H1 (cell line): Measurements from ENCODE around the gene UNC5B. TPM values are rescaled to one million over a fixed set of nuclear protein-coding genes. Genes with fewer than 3 reads are reported as not detected.

Experiments used
- CTCF ChIA-PET: fragments of 300-600 bp; sonication (Branson Sonifier 250); formaldehyde crosslinking; loops from one replicate; lab custom pipeline; 2021; ENCODE audit not compliant: partially characterized antibody; lab: Charles Lee
- POLR2A ChIA-PET: fragments of 300-600 bp; sonication (Branson Sonifier 250); formaldehyde crosslinking; loops from one replicate; lab custom pipeline; 2021; ENCODE audit warnings: inconsistent platforms; ENCODE audit not compliant: partially characterized antibody; lab: Charles Lee
- DNase-seq, 2 experiments: peaks; one replicate each; pipeline versions ENCODE4 v3.0.0 to v3.0.0-alpha.2; 2010 to 2022; ENCODE audit warnings: low spot score in 2 of 2, low read depth in 1 of 2, mixed read lengths in 1 of 2
- FAIRE-seq: peaks from 2 replicates; lab custom pipeline; 2011; peaks lifted over from hg19 to GRCh38; lab: Jason Lieb, UNC
- H2AFZ ChIP-seq: 2 replicates; pipeline ENCODE4 v1.8.1; 2012; ENCODE audit warnings: low read length, inconsistent platforms
- H2AK5ac ChIP-seq: 2 replicates; pipeline ENCODE4 v1.6.1; 2013; ENCODE audit warnings: low read depth, low read length
- H2BK120ac ChIP-seq: replicated peaks from 2 replicates; pipeline ENCODE3; 2013; ENCODE audit warnings: low read depth, low read length, inconsistent platforms
- H2BK12ac ChIP-seq: 2 replicates; pipeline ENCODE4 v1.6.1; 2013; ENCODE audit warnings: low read depth, low read length
- H2BK15ac ChIP-seq: 2 replicates; pipeline ENCODE4 v1.6.1; 2013; ENCODE audit warnings: low read length
- H2BK20ac ChIP-seq: 2 replicates; pipeline ENCODE4 v1.6.1; 2013; ENCODE audit warnings: low read length
- H2BK5ac ChIP-seq: 2 replicates; pipeline ENCODE4 v1.6.1; 2013; ENCODE audit warnings: low read depth, low read length
- H3K14ac ChIP-seq: 2 replicates; pipeline ENCODE4 v1.6.1; 2013; ENCODE audit warnings: inconsistent platforms; ENCODE audit not compliant: insufficient read length
- H3K18ac ChIP-seq: 2 replicates; pipeline ENCODE4 v1.6.1; 2013; ENCODE audit warnings: low read length; ENCODE audit errors: extremely low read depth
- H3K23ac ChIP-seq: 2 replicates; pipeline ENCODE4 v1.6.1; 2013; ENCODE audit warnings: inconsistent platforms; ENCODE audit not compliant: insufficient read length
- H3K23me2 ChIP-seq: 2 replicates; pipeline ENCODE4 v1.6.1; 2013; ENCODE audit warnings: low read depth, low read length
- H3K27ac ChIP-seq: 2 replicates; pipeline ENCODE4 v1.6.1; 2011; ENCODE audit warnings: low read depth, low read length, inconsistent platforms
- H3K27me3 ChIP-seq, 4 experiments: replicated peaks in 1 of 4; 1 replicate in 1 of 4; 2 replicates in 3 of 4; pipeline versions ENCODE4 v1.6.1 to v1.8.1; 2011 to 2013; ENCODE audit warnings: low read length in 3 of 4, mild to moderate bottlenecking in 3 of 4, inconsistent platforms in 2 of 4, mixed read lengths in 2 of 4, moderate library complexity in 1 of 4; ENCODE audit not compliant: control insufficient read depth in 3 of 4, insufficient read depth in 3 of 4; ENCODE audit errors: extremely low read depth in 1 of 4
- H3K36me3 ChIP-seq, 4 experiments: 2 replicates each; pipeline versions ENCODE4 v1.6.1 to v1.8.1; 2011 to 2013; ENCODE audit warnings: mild to moderate bottlenecking in 4 of 4, low read length in 3 of 4, moderate library complexity in 2 of 4, control low read depth in 1 of 4, inconsistent platforms in 1 of 4; ENCODE audit not compliant: insufficient read depth in 4 of 4, control insufficient read depth in 2 of 4
- H3K4ac ChIP-seq: replicated peaks from 2 replicates; pipeline ENCODE3; 2013; ENCODE audit warnings: low read length, low read depth, mixed read lengths, inconsistent platforms; ENCODE audit not compliant: insufficient read length
- H3K4me1 ChIP-seq, 4 experiments: replicated peaks in 1 of 4; 1 replicate in 1 of 4; 2 replicates in 3 of 4; pipeline versions ENCODE4 v1.6.1 to v1.8.1; 2011 to 2013; ENCODE audit warnings: low read length in 3 of 4, inconsistent platforms in 2 of 4, mixed read lengths in 1 of 4; ENCODE audit not compliant: insufficient read depth in 4 of 4, control insufficient read depth in 3 of 4
- H3K4me2 ChIP-seq, 2 experiments: 2 replicates each; pipeline versions ENCODE4 v1.6.1 to v1.8.1; 2011 to 2013; ENCODE audit warnings: low read depth in 2 of 2, low read length in 2 of 2, control low read depth in 1 of 2, inconsistent platforms in 1 of 2, mild to moderate bottlenecking in 1 of 2; ENCODE audit not compliant: insufficient read depth in 1 of 2
- H3K4me3 ChIP-seq, 4 experiments: fragments of 200-600, 300-600 bp in 1 of 4; sonication (generic), shearing (Covaris generic), sonication (Bioruptor Twin) in 1 of 4; 2 replicates each; pipeline versions ENCODE4 v1.5.1 to v1.8.1; 2011 to 2016; ENCODE audit warnings: low read length in 4 of 4, low read depth in 3 of 4, control low read depth in 2 of 4, inconsistent platforms in 2 of 4, mild to moderate bottlenecking in 2 of 4, mixed read lengths in 1 of 4, moderate library complexity in 1 of 4; ENCODE audit not compliant: insufficient read depth in 2 of 4; ENCODE audit errors: extremely low read depth in 1 of 4
- H3K56ac ChIP-seq: replicated peaks from 2 replicates; pipeline ENCODE3; 2013; ENCODE audit warnings: low read depth, mild to moderate bottlenecking, mixed read lengths, low read length, inconsistent platforms; ENCODE audit not compliant: insufficient read length
- H3K79me1 ChIP-seq: 2 replicates; pipeline ENCODE4 v1.6.1; 2013; ENCODE audit warnings: low read depth, low read length, control low read depth
- H3K79me2 ChIP-seq, 2 experiments: 2 replicates each; pipeline versions ENCODE4 v1.6.1 to v1.8.1; 2012 to 2013; ENCODE audit warnings: low read length in 2 of 2, mild to moderate bottlenecking in 2 of 2, inconsistent platforms in 1 of 2; ENCODE audit not compliant: insufficient read depth in 2 of 2, control insufficient read depth in 1 of 2
- H3K9ac ChIP-seq, 4 experiments: replicated peaks in 1 of 4; 1 replicate in 1 of 4; 2 replicates in 3 of 4; pipeline versions ENCODE4 v1.6.1 to v1.8.1; 2011 to 2013; ENCODE audit warnings: low read depth in 3 of 4, low read length in 3 of 4, control low read depth in 2 of 4, mild to moderate bottlenecking in 2 of 4, moderate library complexity in 2 of 4, inconsistent platforms in 1 of 4; ENCODE audit errors: extremely low read depth in 1 of 4
- H3K9me3 ChIP-seq, 2 experiments: 2 replicates each; pipeline versions ENCODE4 v1.6.1 to v1.8.1; 2012 to 2013; ENCODE audit warnings: mild to moderate bottlenecking in 2 of 2, moderate library complexity in 2 of 2, control low read depth in 1 of 2, inconsistent platforms in 1 of 2, low read depth in 1 of 2, low read length in 1 of 2, mixed read lengths in 1 of 2; ENCODE audit not compliant: insufficient read depth in 2 of 2
- H4K20me1 ChIP-seq, 2 experiments: replicated peaks in 1 of 2; 2 replicates each; pipeline versions ENCODE3 to v1.8.1; 2011 to 2013; ENCODE audit warnings: inconsistent platforms in 2 of 2, low read length in 2 of 2, mild to moderate bottlenecking in 1 of 2; ENCODE audit not compliant: insufficient read depth in 2 of 2, control insufficient read depth in 1 of 2
- H4K5ac ChIP-seq: 2 replicates; pipeline ENCODE4 v1.6.1; 2013; ENCODE audit warnings: low read length, low read depth, mixed read lengths, inconsistent platforms; ENCODE audit not compliant: insufficient read length
- H4K8ac ChIP-seq: 2 replicates; pipeline ENCODE4 v1.8.0; 2013; ENCODE audit warnings: mild to moderate bottlenecking, moderate library complexity, low read length, inconsistent platforms; ENCODE audit not compliant: insufficient read depth; ENCODE audit errors: extremely low read depth
- H4K91ac ChIP-seq: replicated peaks from 2 replicates; pipeline ENCODE3; 2013; ENCODE audit warnings: low read length, mixed read lengths, inconsistent platforms; ENCODE audit not compliant: insufficient read length
- MAX ChIP-seq: IDR thresholded peaks from 2 replicates; pipeline ENCODE4 v1.6.1; 2012; ENCODE audit warnings: inconsistent platforms
- WGBS, 2 experiments: shearing (Covaris generic) in 1 of 2; methylation state at CpG; one replicate each; pipeline versions ENCODE4 v1.1.6 to v1.1.7; 2013 to 2015; ENCODE audit warnings: low lambda C conversion rate in 2 of 2, mixed read lengths in 2 of 2, inconsistent platforms in 1 of 2, low coverage in 1 of 2, missing lambda C conversion rate in 1 of 2; ENCODE audit not compliant: insufficient replicate concordance in 2 of 2, insufficient coverage in 1 of 2, insufficient read length in 1 of 2; ENCODE audit errors: extremely low coverage in 1 of 2, missing lambda C conversion rate in 1 of 2; 5-methylcytosine and 5-hydroxymethylcytosine counted together
- polyA plus RNA-seq, 7 experiments: library from polyadenylated mRNA; depleted of rRNA in 3 of 7; stranded (reverse) in 5 of 7; unstranded in 2 of 7; fragments of >200 nt in 5 of 7; fragments of 200-250 nt in 2 of 7; gene quantifications; 1 replicate in 5 of 7; 2 replicates in 1 of 7; 4 replicates in 1 of 7; pipeline versions ENCODE4 v1.2.1 to v1.2.3, GENCODE V29; 2011 to 2013; ENCODE audit warnings: missing spikeins in 2 of 7, mixed read lengths in 2 of 7
- total RNA-seq: library from RNA; stranded (reverse); fragmentation: NEBNext Ultra II Directional; extraction: Animal tissue kit (Norgen Biotek cat#: 25700); gene quantifications from 2 replicates; pipeline ENCODE4 v1.2.1, GENCODE V29; 2021

The UNC5B gene
- total and polyA plus RNA-seq, 2 of the 8 experiments (the other 6 are each of a cell fraction or from before 2014, with no cell fraction given) = 27.9 to 31.8 TPM

GRCh38 chr10:71285986-71286385, 73.6 kb downstream of the UNC5B start:
- POLR2A ChIA-PET = no interaction called here
- CTCF ChIA-PET = interaction anchor here (0.8 to 11.2 kb wide), 25 partner anchors 8 to 385 kb away, joined by 3 to 175 read pairs (median 5); partner anchors contain the start of gene UNC5B
- H3K9ac ChIP-seq = no peak overlapping the region

More at GRCh38 chr10:71285986-71286385, 73.6 kb downstream of the UNC5B start:
- H3K27me3 ChIP-seq = no peaks in the 10 kb centered on the region
- H2AK5ac ChIP-seq = no peak overlapping the region
- TF ChIP-seq MAX = no peak
- H3K23ac ChIP-seq = no peak overlapping the region
- H4K8ac ChIP-seq = no peak overlapping the region
- H3K36me3 ChIP-seq = peaks cover 4 to 25% (median 14%) of the 10 kb centered on the region in 4 experiments; a peak in 6 of 8 replicates
- H3K4ac ChIP-seq = no peak overlapping the region
- no peak overlapping the region for H2BK15ac ChIP-seq
- no peak overlapping the region for H4K5ac ChIP-seq
- no peaks in the 10 kb centered on the region for H3K23me2 ChIP-seq
- FAIRE-seq (no peak), DNase-seq (no peak)
- H3K4me1 ChIP-seq = no peaks in the 10 kb centered on the region
- H4K20me1 ChIP-seq = peaks cover 2 to 11% of the 10 kb centered on the region in 2 experiments
- H3K79me2 ChIP-seq = no peaks in the 10 kb centered on the region
- no peak overlapping the region for H3K4me2 ChIP-seq
- H3K14ac ChIP-seq = no peak overlapping the region
- H3K18ac ChIP-seq = no peak overlapping the region
- H3K27ac ChIP-seq = no peak overlapping the region
- H2BK5ac ChIP-seq = no peak overlapping the region
- no peak overlapping the region for H2BK20ac ChIP-seq
- no peak overlapping the region for H3K56ac ChIP-seq
- WGBS, 2 experiments = 91% methylated on average over 4 of the region's 4 CpGs; no CpG with 5 or more reads in 1 of the 2 experiments
- no peak overlapping the region for H2AFZ ChIP-seq
- no peaks in the 10 kb centered on the region for H3K9me3 ChIP-seq
- H2BK12ac ChIP-seq = no peak overlapping the region
- H3K4me3 ChIP-seq = no peak overlapping the region
- H2BK120ac ChIP-seq = no peak overlapping the region
- H4K91ac ChIP-seq = no peak overlapping the region
- 0 out of 2 replicates have a peak, but pooled peaks cover 3% of the 10 kb centered on the region for H3K79me1 ChIP-seq
